RCC 7860 (cell line): Measurements from ENCODE around the gene DHX38.
"Not testable (repeated sequence)": the region's sequence is repeated elsewhere in the genome, so short reads cannot be mapped to it uniquely, and the experiment has no call there.

Experiments used
- DNase-seq: peaks from one replicate; pipeline ENCODE4 v3.0.0-alpha.2; 2015; ENCODE audit warnings: low spot score
- FAIRE-seq: peaks from 2 replicates; lab custom pipeline; 2012; peaks lifted over from hg19 to GRCh38; lab: Jason Lieb, UNC

Gene DHX38

GRCh38 chr16:72093448-72094265 is at the start of gene DHX38, which contains the start of gene TXNL4B:
DHX38 (plus strand) TSS chr16:72093847; CDS start chr16:72096158, 2,311 bp downstream.
TXNL4B (minus strand) TSS chr16:72093620; CDS start chr16:72090749, 2,871 bp downstream.
- FAIRE-seq = peak; percentile 96
- DNase-seq = peak; percentile 97

DNA sequence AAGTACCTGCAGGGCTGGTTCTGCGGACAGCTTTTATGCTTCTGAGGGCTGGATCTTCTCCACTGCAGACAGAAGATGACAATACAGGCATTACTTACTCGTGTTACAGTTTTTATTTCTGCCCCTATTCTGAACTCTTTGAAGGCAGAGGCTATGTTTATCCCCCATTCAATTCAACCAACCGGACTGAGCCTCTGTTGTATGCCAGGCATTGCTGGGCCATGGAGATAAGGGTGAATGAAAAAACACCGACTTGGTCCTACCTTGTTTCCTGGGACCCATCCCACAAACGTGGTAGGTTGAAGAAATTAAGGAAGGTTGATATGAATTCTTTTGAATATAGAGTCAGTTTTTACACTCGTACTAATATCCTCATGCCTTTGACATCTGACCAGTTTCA is 49.4 kb upstream of the DHX38 start:
- FAIRE-seq (no peak), DNase-seq (no peak)

DNA sequence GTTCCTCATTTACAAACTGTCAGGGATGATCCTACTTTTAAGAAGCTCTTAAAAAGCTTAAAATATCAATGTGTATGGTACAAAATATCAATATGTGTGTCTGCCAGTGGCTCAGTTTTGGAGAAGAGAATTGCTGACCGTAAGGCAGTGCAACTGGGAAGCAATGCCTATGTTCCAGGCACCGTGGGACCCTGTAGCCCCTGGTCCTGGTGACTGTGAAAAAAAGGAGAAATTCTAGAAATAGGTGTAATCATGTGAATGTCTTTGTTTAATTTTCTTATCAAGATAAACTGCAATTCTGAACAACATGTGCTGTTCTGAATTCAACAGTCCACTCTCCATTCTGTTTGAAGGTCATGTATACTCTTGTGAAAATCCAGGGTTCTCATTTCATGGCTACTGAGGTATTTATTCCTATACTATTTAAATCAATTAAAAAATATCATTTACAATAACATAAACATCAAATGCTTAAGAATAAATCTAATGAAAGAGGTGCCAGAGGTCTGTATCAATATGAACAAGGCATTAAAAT is 48.8 kb upstream of the DHX38 start:
- DNase-seq (no peak), FAIRE-seq (no peak)

GRCh38 chr16:72049110-72049509 is 44.5 kb upstream of the DHX38 start:
- no peak for FAIRE-seq
- no peak for DNase-seq

DNA sequence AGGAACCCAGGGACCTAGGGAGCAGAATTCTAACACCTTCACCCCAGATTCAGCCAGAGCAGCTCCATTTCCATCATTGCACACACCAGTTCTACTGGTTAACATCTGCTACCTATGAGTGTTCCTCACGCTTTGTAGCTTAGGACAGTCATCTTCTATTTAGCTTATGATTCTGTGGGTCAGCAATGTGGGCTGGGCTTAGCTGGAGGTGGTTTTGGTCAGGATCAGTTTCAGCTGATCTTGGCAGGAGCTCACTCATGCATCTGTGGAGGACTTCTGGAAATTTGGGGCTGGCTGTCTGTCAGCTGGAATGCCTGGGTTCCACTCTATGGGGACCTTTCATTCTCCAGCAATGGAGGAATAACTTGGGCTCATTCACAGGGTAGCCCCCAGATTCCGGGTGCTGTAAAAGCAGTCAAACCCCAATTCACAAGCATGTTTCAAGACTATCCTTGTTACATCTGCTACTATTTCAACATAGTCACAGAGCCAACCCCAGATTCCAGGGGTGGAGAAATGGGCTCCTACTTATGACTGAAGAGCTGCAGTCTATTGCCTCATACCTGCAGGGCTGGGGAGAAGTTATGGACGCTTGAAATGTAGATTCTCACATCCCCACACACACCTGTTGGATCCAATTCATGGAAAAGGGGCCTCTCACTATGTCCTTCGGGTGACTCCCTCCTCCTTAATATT is 42.7 kb upstream of the DHX38 start:
- no peak for DNase-seq

GRCh38 chr16:72051818-72052217 is 41.8 kb upstream of the DHX38 start:
- no peak for FAIRE-seq
- DNase-seq = no peak

More for the DNA sequence above, 42.7 kb upstream of the DHX38 start:
- no peak for FAIRE-seq

DNA sequence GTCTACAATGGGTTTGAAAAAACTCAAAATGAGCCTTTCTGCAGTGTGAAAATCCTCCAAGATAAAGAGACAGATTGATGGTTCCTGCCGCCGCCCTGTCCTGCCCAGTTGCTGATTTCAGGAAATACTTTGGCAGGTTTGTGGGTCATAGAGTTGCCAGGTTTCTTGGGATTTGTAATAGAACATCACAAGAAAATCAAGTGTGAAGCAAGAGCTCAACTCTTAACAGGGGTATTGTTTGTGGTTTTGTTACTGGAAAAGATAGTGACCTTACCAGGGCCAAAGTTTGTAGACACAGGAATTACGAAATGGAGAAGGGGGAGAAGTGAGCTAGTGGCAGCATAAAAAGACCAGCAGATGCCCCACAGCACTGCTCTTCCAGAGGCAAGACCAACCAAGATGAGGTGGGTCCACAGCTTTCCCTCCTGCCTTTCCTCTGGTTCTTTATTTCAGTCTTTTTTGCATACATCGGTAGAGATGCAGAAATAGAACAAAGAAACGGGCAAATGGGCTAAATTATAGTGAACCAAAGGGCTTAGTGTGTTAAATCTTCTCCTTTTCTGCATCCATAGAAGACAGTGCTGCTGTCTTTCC is 39.3 kb upstream of the DHX38 start, which contains the start of gene HP:
Gene HP (plus strand): TSS at position 252 of the 594 bp plus-strand sequence. CDS start 148 bp downstream, at position 400.
- FAIRE-seq, DNase-seq: not testable (repeated sequence)

- no peak for FAIRE-seq
- no peak for DNase-seq
Measured at GRCh38 chr16:72055911-72056310, 37.7 kb upstream of the DHX38 start.

- not testable (repeated sequence) for DNase-seq, FAIRE-seq
Measured at GRCh38 chr16:72057313-72057712, 36.3 kb upstream of the DHX38 start.

DNA sequence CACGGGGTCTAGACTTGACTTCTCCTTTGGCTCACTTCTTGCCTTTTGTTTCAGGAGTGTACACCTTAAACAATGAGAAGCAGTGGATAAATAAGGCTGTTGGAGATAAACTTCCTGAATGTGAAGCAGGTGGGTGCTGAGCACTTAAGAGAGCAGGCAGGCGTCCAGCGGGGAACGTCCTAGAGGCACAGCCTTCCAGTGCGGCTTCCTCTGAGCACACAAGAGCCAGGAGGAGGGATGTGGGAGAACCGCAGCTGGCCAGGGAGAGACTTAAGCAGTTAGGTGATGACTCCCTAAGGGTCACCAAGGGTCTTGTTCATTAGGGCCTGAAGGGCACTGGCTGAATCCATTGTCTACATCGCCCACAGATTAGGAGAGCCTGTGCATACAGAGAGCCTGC is 34.6 kb upstream of the DHX38 start:
- DNase-seq, FAIRE-seq: not testable (repeated sequence)

GRCh38 chr16:72060405-72060804 is 33.2 kb upstream of the DHX38 start:
- no peak for DNase-seq
- no peak for FAIRE-seq

GRCh38 chr16:72061564-72061963 is 32.1 kb upstream of the DHX38 start:
- no peak for FAIRE-seq
- DNase-seq = no peak

DNA sequence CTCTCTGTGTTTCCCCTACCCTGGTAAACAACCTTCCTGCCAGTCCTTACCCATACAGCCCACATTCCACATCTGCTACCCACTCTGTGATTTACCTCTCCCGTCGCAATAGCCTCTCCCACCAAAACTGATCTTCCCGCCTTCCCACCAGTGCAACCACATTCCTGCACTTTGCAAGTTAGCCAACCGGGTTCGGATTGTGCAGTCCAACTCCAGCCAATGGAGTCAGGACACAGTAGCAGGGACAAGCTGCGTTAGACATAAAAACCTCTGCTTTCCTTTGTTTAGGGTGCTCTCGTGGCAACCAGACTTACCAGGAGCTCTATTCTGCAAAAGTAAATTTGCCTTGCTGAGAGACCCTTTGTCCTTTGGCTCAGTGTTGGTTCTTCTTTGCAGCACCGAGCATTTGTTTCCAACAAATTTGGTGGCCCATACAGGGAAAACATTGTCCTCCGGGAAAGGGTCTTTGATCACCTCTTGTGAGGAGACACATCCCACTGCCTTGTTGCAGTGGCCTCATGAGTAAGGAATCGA is 29.2 kb upstream of the DHX38 start:
- DNase-seq (no peak), FAIRE-seq (no peak)

DNA sequence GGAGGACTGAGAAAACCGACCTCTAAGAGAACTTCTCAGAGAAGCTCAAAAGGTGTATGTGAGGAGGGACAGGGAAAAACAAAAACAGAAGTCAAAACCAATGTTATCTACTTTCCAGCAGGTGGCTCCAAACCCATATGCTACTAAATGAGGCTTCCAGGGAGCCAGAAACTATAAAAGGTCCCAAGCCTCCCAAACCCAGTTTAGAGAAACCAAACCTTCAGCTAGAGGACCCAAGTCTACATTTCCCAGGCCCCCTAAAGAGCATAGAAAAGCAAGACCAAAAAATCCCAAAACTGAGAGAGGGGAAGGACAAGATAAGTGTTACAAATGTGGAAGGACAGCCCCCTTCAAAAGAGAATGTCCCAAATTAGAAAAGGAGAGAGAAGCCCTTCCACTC is 26.9 kb upstream of the DHX38 start:
- FAIRE-seq = no peak
- DNase-seq = peak; percentile 18

DNA sequence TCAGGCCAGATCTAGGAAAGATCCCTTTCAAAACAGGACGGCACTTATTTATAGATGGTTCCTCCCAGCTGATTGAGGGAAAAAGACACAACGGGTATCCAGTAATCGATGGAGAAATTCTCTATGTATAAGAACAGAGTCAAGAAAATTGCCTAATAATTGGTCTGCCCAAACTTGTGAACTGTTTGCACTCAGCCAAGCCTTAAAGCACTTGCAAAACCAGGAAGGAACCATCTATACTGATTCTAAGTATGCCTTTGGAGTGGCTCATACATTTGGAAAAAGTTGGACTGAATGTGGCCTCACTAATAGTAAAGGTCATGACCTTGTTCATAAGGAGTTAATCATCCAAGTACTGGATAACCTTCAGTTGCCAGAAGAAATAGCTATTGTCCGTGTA is 24.7 kb upstream of the DHX38 start:
- DNase-seq (no peak), FAIRE-seq (no peak)

- DNase-seq = no peak
- no peak for FAIRE-seq
Measured at GRCh38 chr16:72072514-72073342, 20.9 kb upstream of the DHX38 start.

DNA sequence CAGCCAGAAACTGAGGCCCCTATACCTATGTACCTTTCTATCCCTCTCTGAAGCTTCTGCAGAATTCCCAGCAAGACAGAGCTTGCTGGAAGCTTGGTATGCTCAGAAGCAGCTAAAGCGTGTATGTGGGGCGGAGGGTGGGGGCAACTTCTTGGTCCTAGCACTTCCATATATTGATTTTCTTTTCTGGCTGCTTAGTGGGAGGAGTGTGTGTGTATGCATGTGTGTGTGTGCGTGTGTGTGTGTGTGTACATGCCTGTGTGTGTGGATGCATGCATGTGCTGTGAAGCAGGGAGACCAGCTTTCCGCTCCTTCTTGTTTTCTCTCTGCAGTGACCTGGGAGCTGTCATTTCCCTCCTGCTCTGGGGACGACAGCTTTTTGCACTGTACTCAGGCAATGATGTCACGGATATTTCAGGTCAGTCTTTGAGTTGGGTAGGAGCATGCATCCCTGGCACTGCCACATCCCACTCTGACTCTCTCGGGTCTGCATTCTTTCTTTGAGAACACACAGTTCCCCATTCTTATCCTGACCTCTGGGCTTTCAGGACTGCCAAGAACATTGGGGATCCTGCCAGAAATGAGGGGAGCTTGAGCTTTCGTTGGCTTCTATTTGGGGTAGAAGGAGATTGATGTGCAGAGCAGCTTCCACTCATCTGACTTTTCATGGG is 20.0 kb upstream of the DHX38 start:
- no peak for DNase-seq
- no peak for FAIRE-seq

DNA sequence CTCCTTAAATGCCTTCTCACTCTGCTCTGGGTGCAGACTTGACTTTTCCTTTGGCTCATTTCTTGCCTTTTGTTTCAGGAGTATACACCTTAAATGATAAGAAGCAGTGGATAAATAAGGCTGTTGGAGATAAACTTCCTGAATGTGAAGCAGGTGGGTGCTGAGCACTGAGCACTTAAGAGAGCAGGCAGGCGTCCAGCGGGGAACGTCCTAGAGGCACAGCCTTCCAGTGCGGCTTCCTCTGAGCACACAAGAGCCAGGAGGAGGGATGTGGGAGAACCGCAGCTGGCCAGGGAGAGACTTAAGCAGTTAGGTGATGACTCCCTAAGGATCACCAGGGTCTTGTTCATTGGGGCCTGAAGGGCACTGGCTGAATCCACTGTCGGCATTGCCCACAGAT is 18.6 kb upstream of the DHX38 start:
- not testable (repeated sequence) for FAIRE-seq, DNase-seq

- not testable (repeated sequence) for FAIRE-seq, DNase-seq
Measured at GRCh38 chr16:72076991-72077706, 16.5 kb upstream of the DHX38 start.
